H1 (cell line): Measurements from ENCODE around the gene ABHD1. TPM values are rescaled to one million over a fixed set of nuclear protein-coding genes. Genes with fewer than 3 reads are reported as not detected.

Experiments
- ASH2L ChIP-seq: fragments of 200-600, 300-600 bp; sonication (generic); IDR thresholded peaks from one replicate; pipeline ENCODE4 v1.7.1; 2017; ENCODE audit warnings: low read length
- BCL11A ChIP-seq, 2 experiments: IDR thresholded peaks; one replicate each; pipeline ENCODE4 v1.6.1; 2011; ENCODE audit warnings: low read depth in 2 of 2, low read length in 2 of 2, mild to moderate bottlenecking in 2 of 2
- CEBPB ChIP-seq: IDR thresholded peaks from 2 replicates; pipeline ENCODE4 v1.6.1; 2012; ENCODE audit warnings: low read depth, low read length
- CREB1 ChIP-seq: IDR thresholded peaks from 2 replicates; pipeline ENCODE4 v1.6.1; 2012; ENCODE audit warnings: inconsistent platforms
- CTCF ChIP-seq, 3 experiments: IDR thresholded peaks; 1 replicate in 2 of 3; 2 replicates in 1 of 3; pipeline versions ENCODE4 v1.5.1 to v1.6.1; 2011; ENCODE audit warnings: low read length in 3 of 3, mild to moderate bottlenecking in 3 of 3, inconsistent platforms in 2 of 3, low read depth in 1 of 3, moderate library complexity in 1 of 3; ENCODE audit not compliant: insufficient read depth in 1 of 3; ENCODE audit errors: control extremely low read depth in 1 of 3
- EP300 ChIP-seq, 2 experiments: IDR thresholded peaks; 1 replicate in 1 of 2; 2 replicates in 1 of 2; pipeline ENCODE4 v1.6.1; 2011 to 2012; ENCODE audit warnings: low read depth in 2 of 2, low read length in 2 of 2, mild to moderate bottlenecking in 2 of 2, borderline replicate concordance in 1 of 2, inconsistent platforms in 1 of 2, moderate library complexity in 1 of 2
- GTF2F1 ChIP-seq: IDR thresholded peaks from 2 replicates; pipeline ENCODE4 v1.6.1; 2012; ENCODE audit warnings: low read depth, low read length, improper control_type of control experiment, borderline replicate concordance
- HDAC6 ChIP-seq: IDR thresholded peaks from one replicate; pipeline ENCODE4 v1.7.1; 2012; ENCODE audit warnings: low read depth, mild to moderate bottlenecking, inconsistent platforms, low read length, moderate library complexity
- KDM4A ChIP-seq: IDR thresholded peaks from one replicate; pipeline ENCODE4 v1.7.1; 2012; ENCODE audit warnings: low read depth, mild to moderate bottlenecking, moderate library complexity, low read length, inconsistent platforms; ENCODE audit not compliant: severe bottlenecking
- KDM5A ChIP-seq: fragments of 200-600 bp; IDR thresholded peaks from 2 replicates; pipeline ENCODE4 v1.7.1; 2012; ENCODE audit warnings: mild to moderate bottlenecking, low read length, inconsistent platforms, mixed read lengths
- MAX ChIP-seq: IDR thresholded peaks from 2 replicates; pipeline ENCODE4 v1.6.1; 2012; ENCODE audit warnings: inconsistent platforms
- NRF1 ChIP-seq: IDR thresholded peaks from 2 replicates; pipeline ENCODE4 v1.6.1; 2011; ENCODE audit warnings: mild to moderate bottlenecking, low read depth, low read length, improper control_type of control experiment
- PHF8 ChIP-seq: fragments of 200-600 bp; sonication (generic); conservative IDR thresholded peaks from 2 replicates; pipeline ENCODE4 v1.7.1; 2012; ENCODE audit warnings: low read depth, mild to moderate bottlenecking, inconsistent platforms, low read length, moderate library complexity
- RBBP5 ChIP-seq: IDR thresholded peaks from 2 replicates; pipeline ENCODE4 v1.7.1; 2012; ENCODE audit warnings: low read depth, mild to moderate bottlenecking, inconsistent platforms, low read length, moderate library complexity, borderline replicate concordance
- SP4 ChIP-seq: IDR thresholded peaks from 2 replicates; pipeline ENCODE4 v1.6.1; 2012; ENCODE audit warnings: low read length, inconsistent platforms
- SUZ12 ChIP-seq: fragments of 200-600 bp; sonication (generic); IDR thresholded peaks from 2 replicates; pipeline ENCODE4 v1.6.1; 2012; ENCODE audit warnings: mild to moderate bottlenecking, inconsistent platforms, low read length, moderate library complexity, mixed read lengths
- TBP ChIP-seq: IDR thresholded peaks from 2 replicates; pipeline ENCODE4 v1.6.1; 2011; ENCODE audit warnings: low read depth, low read length, improper control_type of control experiment
- YY1 ChIP-seq: IDR thresholded peaks from 2 replicates; pipeline ENCODE4 v1.6.1; 2011; ENCODE audit warnings: low read depth, mild to moderate bottlenecking, low read length
- polyA plus RNA-seq, 7 experiments: library from polyadenylated mRNA; depleted of rRNA in 3 of 7; stranded (reverse) in 5 of 7; unstranded in 2 of 7; fragments of >200 nt in 5 of 7; fragments of 200-250 nt in 2 of 7; gene quantifications; 1 replicate in 5 of 7; 2 replicates in 1 of 7; 4 replicates in 1 of 7; pipeline versions ENCODE4 v1.2.1 to v1.2.3, GENCODE V29; 2011 to 2013; ENCODE audit warnings: missing spikeins in 2 of 7, mixed read lengths in 2 of 7
- total RNA-seq: library from RNA; stranded (reverse); fragmentation: NEBNext Ultra II Directional; extraction: Animal tissue kit (Norgen Biotek cat#: 25700); gene quantifications from 2 replicates; pipeline ENCODE4 v1.2.1, GENCODE V29; 2021

The ABHD1 gene
- total and polyA plus RNA-seq, 2 of the 8 experiments (the other 6 are each of a cell fraction or from before 2014, with no cell fraction given), result 0.20 to 1.1 TPM

GRCh38 chr2:27133905-27134780, 10.5 kb downstream of the ABHD1 start, which contains the start of gene PREB (continued):
- peak; percentile 77 for TF ChIP-seq PHF8
- TF ChIP-seq KDM5A, result 0 out of 2 replicates have a peak, but pooled peaks have one; percentile 7
- TF ChIP-seq RBBP5, result peak; percentile 74; the same call in 1 of the 2 replicates
- TF ChIP-seq SUZ12, result no peak
- no peak for TF ChIP-seq BCL11A (IDR thresholded peaks at IDR 0.05; ENCODE audit: low read depth in 2 of 2, low read length in 2 of 2)
- TF ChIP-seq CTCF (IDR thresholded peaks at IDR 0.05; ENCODE audit: control extremely low read depth in 1 of 3, insufficient read depth in 1 of 3, low read depth in 1 of 3, low read length in 3 of 3), result peak in 2 of 3 experiments; percentile 46 to 60; a peak in 2 of 4 replicates
- TF ChIP-seq TBP, result no peak
- TF ChIP-seq GTF2F1, result no peak
- peak; percentile 100 for TF ChIP-seq NRF1
- peak; percentile 93; the same call in 1 of the 2 replicates for TF ChIP-seq SP4
- no peak for TF ChIP-seq HDAC6
- 0 out of 2 replicates have a peak, but pooled peaks have one; percentile 14 for TF ChIP-seq MAX
- TF ChIP-seq CREB1, result peak; percentile 85
- peak; percentile 93 for TF ChIP-seq KDM4A
- no peak for TF ChIP-seq EP300 (IDR thresholded peaks at IDR 0.05; ENCODE audit: borderline replicate concordance in 1 of 2, low read depth in 2 of 2, low read length in 2 of 2)
- peak; percentile 92 for TF ChIP-seq ASH2L
- no peak for TF ChIP-seq CEBPB
- TF ChIP-seq YY1, result no peak
